Activated CD4-positive, alpha-beta memory T cell treated with anti-CD3 and anti-CD28 coated beads for 36 hours (primary cell): ENCODE results near the gene IQCH. TPM values are rescaled to one million over a fixed set of nuclear protein-coding genes. Genes with fewer than 3 reads are reported as not detected.

Source experiments
- CTCF ChIA-PET: fragments of 350-600 bp; sonication (Branson Sonifier 250); formaldehyde crosslinking; loops from one replicate; lab custom pipeline; 2021; ENCODE audit warnings: antibody characterized with exemption, inconsistent platforms; lab: Charles Lee
- POLR2A ChIA-PET: fragments of 350-600 bp; sonication (Branson Sonifier 250); formaldehyde crosslinking; loops from one replicate; lab custom pipeline; 2021; ENCODE audit warnings: antibody characterized with exemption; lab: Charles Lee
- DNase-seq: peaks from one replicate; pipeline ENCODE4 v3.0.0-alpha.2; 2020
- H3K27ac Mint-ChIP-seq: one replicate; pipeline ENCODE4 v1.8.0; 2021; ENCODE audit warnings: mixed read lengths
- H3K27me3 Mint-ChIP-seq: one replicate; pipeline ENCODE4 v1.8.0; 2021; ENCODE audit warnings: mixed read lengths
- H3K36me3 Mint-ChIP-seq: one replicate; pipeline ENCODE4 v1.8.0; 2021; ENCODE audit warnings: mixed read lengths
- H3K4me1 Mint-ChIP-seq: one replicate; pipeline ENCODE4 v1.8.0; 2021; ENCODE audit warnings: low read depth, mixed read lengths
- H3K4me3 Mint-ChIP-seq: one replicate; pipeline ENCODE4 v1.8.0; 2021; ENCODE audit warnings: mild to moderate bottlenecking, mixed read lengths
- H3K9me3 Mint-ChIP-seq: one replicate; pipeline ENCODE4 v1.8.0; 2021; ENCODE audit warnings: mixed read lengths
- intact Hi-C: fragments of 100-400 bp; cut with micrococcal nuclease; formaldehyde crosslinking; loops from one replicate; pipeline ENCODE4 v1.15.1; 2023
- total RNA-seq, 2 experiments: library from RNA; stranded (reverse); gene quantifications; one replicate each; pipeline ENCODE4 v1.2.3, GENCODE V29; 2021

Gene IQCH
- total RNA-seq, 2 experiments from 2014 or later, result 1.6 to 2.8 TPM

DNA sequence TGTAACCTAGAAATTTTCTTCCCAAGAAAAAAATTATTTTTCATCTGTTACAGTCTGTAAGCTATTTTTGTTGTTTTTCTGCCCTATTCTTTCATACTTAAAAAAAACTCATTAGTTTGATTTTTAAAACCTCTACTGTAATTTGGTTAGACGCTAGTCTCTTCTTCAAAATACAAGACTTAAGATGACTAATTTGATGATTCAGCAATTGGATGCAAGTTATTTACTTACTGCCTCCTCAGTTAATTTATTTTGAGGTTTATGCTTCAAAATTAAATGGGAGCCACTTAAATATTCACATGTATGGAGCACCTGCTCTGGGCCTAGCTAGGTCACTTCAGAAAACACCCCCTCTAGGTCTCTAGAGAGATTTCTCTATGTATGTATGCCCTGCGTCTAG lies 132.4 kb downstream of the IQCH start:
- Mint-ChIP-seq H3K9me3 (no peaks in the 10 kb centered on the region), H3K27ac (no peak overlapping the region), H3K4me3 (no peak overlapping the region), H3K36me3 (no peaks in the 10 kb centered on the region), H3K4me1 (no peaks in the 10 kb centered on the region), H3K27me3 (peaks cover 3% of the 10 kb centered on the region)
- intact Hi-C loops, result no loop called here
- DNase-seq, result no peak
- ChIA-PET CTCF (no interaction called here), POLR2A (no interaction called here)

DNA sequence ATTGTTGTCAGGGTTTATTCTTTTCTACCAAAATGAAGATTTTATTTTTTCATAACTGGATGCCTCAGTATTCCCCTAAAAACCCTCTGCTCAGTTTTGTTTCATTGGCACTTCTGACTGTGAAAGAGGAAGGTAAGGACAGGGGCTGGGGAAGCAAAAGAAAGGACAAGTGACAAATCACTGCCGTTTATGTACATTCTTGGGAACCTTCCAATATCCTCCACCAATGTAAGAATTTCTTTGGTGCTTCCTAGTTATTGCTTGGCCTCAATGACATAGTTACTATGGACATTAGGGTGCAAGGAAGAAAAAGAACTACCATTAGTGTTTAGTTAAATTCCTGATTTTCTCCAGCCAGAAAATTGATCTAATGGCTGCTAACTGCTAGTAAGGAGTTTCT lies 135.4 kb downstream of the IQCH start:
- Mint-ChIP-seq H3K9me3 (no peaks in the 10 kb centered on the region), H3K36me3 (no peaks in the 10 kb centered on the region), H3K27me3 (peaks cover 3% of the 10 kb centered on the region), H3K27ac (no peak overlapping the region), H3K4me1 (no peaks in the 10 kb centered on the region), H3K4me3 (no peak overlapping the region)
- no peak for DNase-seq
- ChIA-PET CTCF (no interaction called here), POLR2A (no interaction called here)
- intact Hi-C loops, result no loop called here

DNA sequence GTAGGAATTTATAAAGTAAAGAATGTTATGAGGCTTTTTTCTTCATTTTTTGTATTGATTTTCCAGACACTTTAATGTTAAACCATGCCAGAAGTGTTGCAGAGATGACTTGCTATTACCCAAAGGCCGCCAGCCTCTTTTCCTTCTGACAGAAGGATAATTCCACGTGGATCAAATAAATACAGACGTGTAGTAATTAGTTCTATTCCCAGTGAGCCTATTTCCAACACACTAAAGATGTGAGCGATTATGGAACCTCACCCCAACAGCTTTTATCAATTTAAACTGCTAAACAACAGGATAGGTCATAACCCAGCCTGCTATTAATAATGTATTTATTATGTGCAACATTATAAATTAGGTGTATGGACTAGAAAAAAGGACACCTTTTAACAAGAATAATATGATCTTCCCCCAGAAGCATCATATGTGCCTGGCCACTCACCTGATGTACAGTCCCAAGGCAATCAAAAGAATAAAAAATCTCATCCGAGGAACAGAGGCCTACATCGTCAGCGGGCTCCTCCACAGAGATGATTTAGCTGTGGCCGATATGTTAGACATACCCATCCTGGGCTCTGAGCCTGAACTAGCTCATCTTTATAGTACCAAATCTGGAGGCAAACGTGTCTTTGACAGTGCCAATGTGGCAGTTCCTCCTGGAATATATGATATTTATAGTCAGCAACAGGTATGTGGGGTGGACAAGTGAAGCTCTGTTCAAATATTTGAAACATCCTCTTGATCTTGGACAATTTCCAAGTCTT lies 140.5 kb downstream of the IQCH start:
- H3K36me3 Mint-ChIP-seq, result no peaks in the 10 kb centered on the region

DNA sequence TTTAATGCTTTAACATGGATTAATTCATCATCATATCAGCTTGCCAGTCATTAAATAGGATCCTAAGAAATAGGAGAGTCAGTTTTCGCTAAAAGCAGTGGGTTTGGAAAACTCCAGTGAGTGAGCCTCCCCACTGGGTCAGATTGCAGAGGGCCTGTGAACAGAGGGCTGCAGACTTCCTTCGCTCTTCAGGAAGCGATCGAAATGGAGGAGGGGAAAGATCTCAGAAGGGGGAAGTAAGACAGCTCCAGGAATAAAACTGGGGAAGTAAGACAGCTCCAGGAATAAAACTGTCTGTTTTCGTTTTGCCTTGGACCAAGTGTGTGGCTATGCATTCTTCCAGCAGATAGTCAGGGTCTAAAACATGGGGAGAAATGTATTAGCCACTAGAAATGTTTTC lies 141.5 kb downstream of the IQCH start:
- H3K27ac Mint-ChIP-seq, result no peak overlapping the region
- H3K4me3 Mint-ChIP-seq, result no peak overlapping the region
- no peaks in the 10 kb centered on the region for H3K36me3 Mint-ChIP-seq
- intact Hi-C loops, result no loop called here
- H3K4me1 Mint-ChIP-seq, result no peaks in the 10 kb centered on the region
- ChIA-PET CTCF (interaction anchor here (1.5 kb wide), 1 partner anchor 37 kb away, joined by 3 read pairs; no protein-coding TSS in a partner anchor), POLR2A (no interaction called here)
- no peak for DNase-seq
- H3K9me3 Mint-ChIP-seq, result no peaks in the 10 kb centered on the region
- no peaks in the 10 kb centered on the region for H3K27me3 Mint-ChIP-seq

More for the DNA sequence above, 140.5 kb downstream of the IQCH start:
- Mint-ChIP-seq H3K9me3 (no peaks in the 10 kb centered on the region), H3K4me3 (no peak overlapping the region), H3K27me3 (no peaks in the 10 kb centered on the region), H3K4me1 (no peaks in the 10 kb centered on the region), H3K27ac (no peak overlapping the region)
- POLR2A ChIA-PET, result no interaction called here
- CTCF ChIA-PET, result interaction anchor here (1.5 kb wide), 1 partner anchor 38 kb away, joined by 3 read pairs; no protein-coding TSS in a partner anchor
- no peak for DNase-seq
- intact Hi-C loops, result no loop called here

DNA sequence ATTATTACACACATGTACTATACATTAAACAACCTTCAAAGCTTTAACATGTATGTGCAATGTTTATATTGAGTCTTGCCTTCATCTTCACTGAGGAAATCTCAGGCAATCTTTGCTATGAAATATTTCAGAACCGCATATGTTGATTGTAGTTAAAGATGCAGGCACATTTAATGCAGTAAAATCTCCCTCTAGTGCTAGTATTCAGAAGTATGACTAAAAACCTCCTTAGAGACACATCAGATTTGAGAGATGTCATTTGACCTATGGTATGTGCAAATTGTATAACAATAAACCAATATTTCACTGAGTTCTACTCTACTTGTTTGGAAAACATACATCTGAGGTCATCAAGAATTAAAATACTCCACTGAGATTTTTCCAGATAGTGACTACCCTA lies 142.6 kb downstream of the IQCH start:
- POLR2A ChIA-PET, result no interaction called here
- Mint-ChIP-seq H3K4me1 (no peaks in the 10 kb centered on the region), H3K27ac (no peak overlapping the region), H3K9me3 (no peaks in the 10 kb centered on the region), H3K36me3 (no peaks in the 10 kb centered on the region), H3K4me3 (no peak overlapping the region), H3K27me3 (no peaks in the 10 kb centered on the region)
- intact Hi-C loops, result no loop called here
- DNase-seq, result no peak
- CTCF ChIA-PET, result no interaction called here

DNA sequence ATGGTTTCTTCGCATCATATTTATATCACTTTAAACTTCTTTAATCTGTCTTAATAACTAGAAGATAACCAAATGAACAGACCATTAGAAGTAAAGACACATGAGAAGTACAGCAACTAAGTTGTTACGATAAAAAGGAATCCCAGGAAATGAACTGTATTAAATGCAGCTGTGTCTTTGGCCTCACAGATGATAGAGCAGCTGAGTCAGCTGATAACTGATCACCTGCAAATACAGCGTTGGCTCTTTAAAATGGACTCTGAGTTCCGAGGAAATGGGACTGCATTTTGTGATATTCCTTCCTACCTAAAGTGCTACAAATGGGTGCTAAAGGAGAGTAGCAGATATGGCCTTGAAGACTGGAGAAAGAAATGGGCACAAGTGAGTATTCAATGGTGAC lies 145.3 kb downstream of the IQCH start:
- Mint-ChIP-seq H3K9me3 (no peaks in the 10 kb centered on the region), H3K27me3 (no peaks in the 10 kb centered on the region), H3K36me3 (no peaks in the 10 kb centered on the region), H3K4me1 (no peaks in the 10 kb centered on the region), H3K4me3 (no peak overlapping the region), H3K27ac (no peak overlapping the region)
- ChIA-PET POLR2A (no interaction called here), CTCF (no interaction called here)
- intact Hi-C loops, result no loop called here
- DNase-seq, result no peak

DNA sequence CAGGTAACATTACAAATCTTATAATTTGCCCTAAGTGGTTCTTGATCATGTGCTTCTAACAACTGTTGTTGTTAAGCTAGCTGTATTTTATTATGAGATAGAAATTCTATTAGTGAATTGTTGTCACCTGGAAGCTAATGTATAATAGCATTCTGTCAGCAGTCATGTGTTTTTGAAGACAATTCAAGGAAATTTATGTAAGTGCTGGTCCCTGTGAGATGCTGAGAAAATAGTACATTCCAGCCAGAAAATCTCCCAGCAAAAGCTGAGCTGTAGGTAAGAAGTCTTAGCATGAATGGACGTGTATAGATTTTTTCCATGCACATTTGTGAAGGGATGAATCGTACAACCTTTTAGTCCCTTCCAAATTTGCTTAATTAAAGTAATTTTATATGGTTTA lies 146.3 kb downstream of the IQCH start:
- Mint-ChIP-seq H3K36me3 (no peaks in the 10 kb centered on the region), H3K27ac (no peak overlapping the region), H3K27me3 (no peaks in the 10 kb centered on the region), H3K9me3 (no peaks in the 10 kb centered on the region), H3K4me1 (no peaks in the 10 kb centered on the region), H3K4me3 (no peak overlapping the region)
- no peak for DNase-seq
- intact Hi-C loops, result no loop called here
- CTCF ChIA-PET, result no interaction called here
- POLR2A ChIA-PET, result no interaction called here

DNA sequence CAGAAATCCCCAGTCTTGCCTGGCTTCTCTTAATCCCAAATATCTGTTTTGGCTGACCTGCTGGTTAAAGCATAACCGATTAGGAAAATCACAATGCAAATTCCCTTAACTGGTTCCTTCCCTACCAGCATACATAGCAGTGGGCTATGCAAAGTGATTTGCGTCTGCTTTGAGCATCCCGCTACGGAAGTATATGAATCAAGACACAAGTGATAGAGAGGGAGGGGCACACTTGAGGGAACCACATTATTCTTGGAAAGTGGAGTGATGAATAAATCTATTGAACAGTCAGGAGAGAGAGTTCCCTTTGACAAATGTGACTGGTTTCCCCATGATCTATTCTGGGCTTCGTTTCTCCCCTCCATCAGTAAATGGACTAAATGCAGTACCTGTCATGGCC lies 146.8 kb downstream of the IQCH start:
- Mint-ChIP-seq H3K9me3 (no peaks in the 10 kb centered on the region), H3K4me1 (no peaks in the 10 kb centered on the region), H3K36me3 (no peaks in the 10 kb centered on the region), H3K27me3 (no peaks in the 10 kb centered on the region), H3K4me3 (no peak overlapping the region), H3K27ac (no peak overlapping the region)
- POLR2A ChIA-PET, result no interaction called here
- CTCF ChIA-PET, result no interaction called here
- intact Hi-C loops, result no loop called here
- DNase-seq, result no peak

DNA sequence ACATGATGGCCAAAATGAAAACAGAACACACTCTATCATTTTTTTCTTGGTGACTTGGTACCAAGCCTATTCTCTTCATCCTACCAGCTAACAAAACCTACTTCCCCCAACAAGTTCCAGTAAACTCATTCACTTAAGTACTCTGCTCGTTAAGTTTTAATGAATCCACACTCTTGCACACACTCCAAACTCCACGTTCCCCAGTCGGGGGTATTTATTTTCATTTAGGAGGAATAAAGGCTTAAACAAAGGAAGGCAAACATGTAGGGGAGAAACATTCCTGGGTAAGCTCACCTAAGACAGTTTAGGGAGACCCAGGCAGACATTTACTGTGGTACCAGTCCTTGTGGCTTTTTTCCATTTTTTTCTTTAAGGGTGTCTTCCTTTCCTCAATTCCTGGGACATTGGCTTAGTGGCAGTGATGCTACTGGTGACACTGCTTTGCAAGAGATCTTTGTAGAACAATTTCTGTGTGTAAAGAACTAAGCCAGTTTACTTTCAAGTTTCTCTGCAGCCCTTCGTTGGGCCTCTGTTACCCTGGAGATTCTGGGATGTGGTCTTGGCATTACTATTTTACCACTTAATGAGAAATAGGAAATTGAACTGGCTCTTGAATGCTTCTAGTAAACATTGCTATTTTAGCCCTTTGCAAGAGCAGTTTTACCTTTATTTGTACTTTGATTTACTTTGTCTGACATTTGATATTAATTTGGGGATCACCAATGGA lies 149.0 kb downstream of the IQCH start:
- Mint-ChIP-seq H3K36me3 (no peaks in the 10 kb centered on the region), H3K4me3 (no peak overlapping the region), H3K27ac (no peak overlapping the region), H3K4me1 (no peaks in the 10 kb centered on the region), H3K27me3 (no peaks in the 10 kb centered on the region), H3K9me3 (no peaks in the 10 kb centered on the region)
- intact Hi-C loops, result no loop called here
- ChIA-PET POLR2A (no interaction called here), CTCF (interaction anchor here (1.0 kb wide), 1 partner anchor 457 kb away, joined by 3 read pairs; no protein-coding TSS in a partner anchor)
- no peak for DNase-seq

DNA sequence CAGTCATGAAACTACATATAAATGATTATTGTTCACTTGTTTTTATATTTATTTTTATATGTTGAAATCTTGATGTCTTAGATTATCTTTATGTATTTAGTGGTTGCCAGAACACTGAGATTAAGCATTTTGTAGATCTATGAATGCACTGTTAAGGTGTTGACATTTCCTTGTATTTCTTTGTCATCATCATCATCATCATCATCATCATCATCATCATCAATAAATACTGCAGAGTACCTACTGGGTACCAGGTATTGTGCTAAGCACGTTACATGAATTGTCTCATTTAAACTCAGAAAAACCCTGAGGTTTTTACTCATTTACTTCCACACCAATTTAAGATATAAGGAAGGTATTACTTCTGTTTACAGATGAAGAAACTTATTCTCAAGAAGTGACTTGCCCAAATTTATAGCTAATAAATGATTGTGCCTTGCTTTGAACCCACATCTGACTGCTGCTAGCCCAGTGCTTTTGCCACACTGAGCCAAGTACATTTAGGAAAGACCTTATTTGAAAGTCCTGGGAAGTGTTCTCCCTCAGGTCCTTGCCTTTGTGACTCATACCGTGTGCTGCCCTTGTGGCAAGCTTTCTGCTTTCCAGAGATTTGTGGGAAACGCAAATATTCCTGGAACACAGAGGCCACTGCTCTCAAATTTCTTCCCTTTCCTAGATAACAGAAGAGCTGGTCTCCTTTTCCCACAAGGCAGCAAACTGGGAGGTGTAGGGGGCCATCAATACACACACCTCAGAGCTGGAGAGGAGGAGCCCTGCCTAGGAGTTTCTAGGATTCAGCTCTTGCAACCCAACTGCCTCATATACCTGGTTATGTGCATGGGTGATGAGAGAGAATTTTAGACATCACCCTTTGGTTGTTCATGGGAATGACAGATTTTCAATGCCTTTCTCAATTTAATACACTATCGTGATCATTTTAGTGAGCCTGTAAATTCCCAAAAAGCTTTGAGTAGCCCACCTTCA lies 150.9 kb downstream of the IQCH start:
- Mint-ChIP-seq H3K4me3 (no peak overlapping the region), H3K36me3 (no peaks in the 10 kb centered on the region), H3K9me3 (no peaks in the 10 kb centered on the region), H3K4me1 (no peaks in the 10 kb centered on the region), H3K27ac (no peak overlapping the region), H3K27me3 (no peaks in the 10 kb centered on the region)
- DNase-seq, result no peak
- intact Hi-C loops, result no loop called here
- CTCF ChIA-PET, result no interaction called here
- POLR2A ChIA-PET, result no interaction called here

DNA sequence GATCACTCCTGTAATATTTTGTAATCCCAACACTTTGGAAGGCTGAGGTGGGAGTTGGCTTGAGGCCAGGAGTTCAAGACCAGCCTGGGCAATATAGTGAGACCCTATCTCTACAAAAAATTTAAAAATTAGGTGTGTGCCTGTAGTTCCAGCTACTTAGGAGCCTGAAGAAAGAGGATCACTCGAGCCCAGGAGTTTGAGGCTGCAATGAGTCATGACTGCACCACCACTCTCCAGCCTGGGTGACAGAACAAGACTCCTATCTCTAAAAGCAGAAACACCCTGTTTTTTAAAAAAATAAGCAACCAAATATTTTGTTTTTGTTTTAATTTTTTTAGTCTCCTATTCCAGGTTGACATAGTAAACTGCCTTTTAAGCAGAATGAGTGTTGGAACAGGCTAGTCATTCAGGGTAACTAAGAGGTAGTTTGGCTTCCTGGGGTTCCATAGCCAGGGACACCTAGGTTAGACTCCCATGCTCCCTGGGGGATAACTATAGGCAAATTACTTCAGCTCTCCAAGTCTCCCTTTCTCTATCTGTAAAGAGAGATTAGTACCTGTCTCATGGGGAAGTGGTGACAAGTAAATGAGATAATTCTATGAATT lies 151.8 kb downstream of the IQCH start:
- ChIA-PET CTCF (no interaction called here), POLR2A (no interaction called here)
- H3K9me3 Mint-ChIP-seq, result no peaks in the 10 kb centered on the region
- intact Hi-C loops, result no loop called here
- H3K4me3 Mint-ChIP-seq, result no peak overlapping the region
- no peaks in the 10 kb centered on the region for H3K4me1 Mint-ChIP-seq
- H3K36me3 Mint-ChIP-seq, result no peaks in the 10 kb centered on the region
- no peaks in the 10 kb centered on the region for H3K27me3 Mint-ChIP-seq
- no peak for DNase-seq
- no peak overlapping the region for H3K27ac Mint-ChIP-seq

DNA sequence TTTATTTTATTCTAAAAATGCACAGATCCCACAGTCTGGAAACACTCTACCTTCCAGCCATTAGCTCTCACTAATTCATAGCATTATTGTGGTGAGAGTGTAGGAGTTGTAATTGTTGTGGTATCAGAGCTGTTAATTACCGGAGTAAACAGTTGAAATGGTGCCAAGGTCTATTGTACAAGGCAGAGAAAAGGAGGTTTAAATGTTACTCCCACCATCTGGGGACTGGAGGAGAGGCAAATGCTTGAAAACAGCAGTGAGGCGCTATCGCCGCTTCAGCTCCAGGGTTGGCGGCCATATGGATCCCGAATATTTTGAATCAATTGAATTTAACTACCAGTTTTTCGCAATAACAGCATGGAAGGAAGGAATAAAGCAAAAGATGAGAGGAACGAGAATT lies 153.2 kb downstream of the IQCH start:
- ChIA-PET CTCF (no interaction called here), POLR2A (no interaction called here)
- Mint-ChIP-seq H3K27ac (no peak overlapping the region), H3K36me3 (no peaks in the 10 kb centered on the region), H3K4me3 (no peak overlapping the region), H3K27me3 (no peaks in the 10 kb centered on the region), H3K4me1 (no peaks in the 10 kb centered on the region), H3K9me3 (no peaks in the 10 kb centered on the region)
- intact Hi-C loops, result no loop called here
- no peak for DNase-seq
